CD4-positive, alpha-beta T cell treated with Interleukin-4 for 4 hours (primary cell): ENCODE results near the gene PRKACG.
"Not testable (repeated sequence)": the region's sequence is repeated elsewhere in the genome, so short reads cannot be mapped to it uniquely, and the experiment has no call there.

Experiments
- DNase-seq: peaks from one replicate; pipeline ENCODE4 v3.0.0-alpha.2; 2020

Gene PRKACG

DNA sequence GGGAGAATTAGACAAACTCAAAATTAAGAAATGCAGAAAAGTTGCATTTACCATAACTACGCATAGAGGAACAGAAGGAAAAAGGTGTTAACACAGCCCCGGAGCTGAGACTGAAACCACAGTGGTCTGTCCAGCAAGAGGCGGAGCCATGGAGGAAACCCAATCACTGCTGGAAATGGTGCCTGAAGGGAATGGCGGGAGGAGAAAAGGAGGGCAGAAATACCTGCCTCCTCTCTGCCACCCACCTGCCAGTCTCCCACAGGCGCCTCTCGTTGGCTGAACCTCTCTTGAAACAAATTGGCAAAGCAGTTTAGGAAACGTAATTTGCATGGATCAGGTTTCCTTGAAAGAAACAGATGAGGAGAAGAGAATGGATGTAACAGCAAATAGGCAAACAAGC, 9.7 kb upstream of the PRKACG start:
- no peak for DNase-seq

GRCh38 chr9:69020301-69021145, 6.6 kb upstream of the PRKACG start:
- DNase-seq = no peak

GRCh38 chr9:69019808-69020207, 5.9 kb upstream of the PRKACG start:
- peak; percentile 50 for DNase-seq

DNA sequence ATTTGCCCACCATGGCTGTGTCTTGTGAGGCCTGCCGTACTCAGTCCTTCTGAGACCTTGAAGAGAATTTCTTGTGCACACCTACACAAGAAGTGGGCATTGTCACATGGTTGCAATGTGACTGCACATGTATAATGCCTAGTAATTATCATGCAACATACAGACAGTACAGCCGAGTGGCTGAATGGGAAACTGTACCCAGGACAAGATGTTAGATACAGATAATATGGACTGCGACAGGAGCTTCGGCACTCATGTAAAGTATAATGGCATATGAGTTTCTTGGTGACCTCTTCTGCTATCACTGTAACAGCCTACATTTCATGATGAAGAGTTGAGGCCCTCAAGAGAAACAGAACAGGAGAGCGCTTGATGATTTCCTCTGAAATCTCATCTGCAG, 4.8 kb upstream of the PRKACG start:
- no peak for DNase-seq

DNA sequence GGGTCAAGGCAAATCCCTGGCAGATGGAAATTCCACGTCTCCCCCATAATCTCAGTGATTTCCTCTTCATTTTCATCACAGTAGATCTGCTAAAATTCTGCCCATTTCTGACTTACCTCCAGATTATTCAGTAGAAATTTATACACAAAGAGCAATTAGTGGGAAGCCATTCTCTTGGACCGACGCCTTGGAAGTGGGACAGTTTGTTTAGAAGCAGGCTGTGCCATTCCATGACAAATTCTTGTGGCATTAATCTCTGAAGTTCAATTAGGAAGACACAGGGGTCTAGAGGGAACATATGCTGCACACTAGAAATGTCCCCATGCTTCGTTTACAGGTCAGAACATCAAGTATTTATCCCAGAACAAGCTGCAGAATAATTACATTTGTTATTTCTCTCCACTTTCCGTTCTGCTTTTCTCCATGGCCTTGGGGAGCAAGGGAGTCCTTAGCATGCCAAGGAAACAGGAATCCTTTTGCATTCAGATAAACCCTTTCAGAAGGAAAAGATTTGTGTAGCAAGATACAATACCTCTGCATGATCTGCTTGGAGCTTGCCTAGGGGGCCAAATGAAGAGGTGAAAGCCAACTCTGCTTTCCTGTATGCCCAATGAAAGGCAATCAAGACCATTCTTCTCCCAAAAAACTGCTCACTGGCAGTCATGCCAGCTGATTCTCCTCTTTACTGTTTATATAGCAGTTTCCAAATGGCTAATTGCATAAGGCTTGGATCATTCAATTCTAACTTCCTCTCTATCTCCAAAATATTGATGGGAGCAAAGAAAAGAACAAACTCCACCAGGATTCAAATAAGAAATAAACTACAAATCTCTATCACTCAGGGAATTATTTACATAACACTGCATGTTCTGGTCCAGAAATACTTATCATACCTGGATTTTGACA, 2.5 kb upstream of the PRKACG start:
- no peak for DNase-seq

DNA sequence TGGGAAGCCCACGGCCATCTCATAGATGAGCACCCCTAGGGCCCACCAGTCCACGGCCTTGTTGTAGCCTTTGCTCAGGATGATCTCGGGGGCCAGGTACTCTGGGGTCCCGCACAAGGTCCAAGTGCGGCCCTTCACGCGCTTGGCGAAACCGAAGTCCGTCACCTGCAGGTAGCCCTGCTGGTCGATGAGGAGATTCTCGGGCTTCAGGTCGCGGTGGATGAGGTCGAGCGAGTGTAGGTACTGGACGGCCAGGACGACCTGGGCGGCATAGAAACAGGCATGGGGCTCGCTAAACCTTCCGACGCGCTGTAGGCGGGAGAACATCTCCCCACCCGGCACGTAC, 558 bp downstream of the PRKACG start:
- DNase-seq = no peak

DNA sequence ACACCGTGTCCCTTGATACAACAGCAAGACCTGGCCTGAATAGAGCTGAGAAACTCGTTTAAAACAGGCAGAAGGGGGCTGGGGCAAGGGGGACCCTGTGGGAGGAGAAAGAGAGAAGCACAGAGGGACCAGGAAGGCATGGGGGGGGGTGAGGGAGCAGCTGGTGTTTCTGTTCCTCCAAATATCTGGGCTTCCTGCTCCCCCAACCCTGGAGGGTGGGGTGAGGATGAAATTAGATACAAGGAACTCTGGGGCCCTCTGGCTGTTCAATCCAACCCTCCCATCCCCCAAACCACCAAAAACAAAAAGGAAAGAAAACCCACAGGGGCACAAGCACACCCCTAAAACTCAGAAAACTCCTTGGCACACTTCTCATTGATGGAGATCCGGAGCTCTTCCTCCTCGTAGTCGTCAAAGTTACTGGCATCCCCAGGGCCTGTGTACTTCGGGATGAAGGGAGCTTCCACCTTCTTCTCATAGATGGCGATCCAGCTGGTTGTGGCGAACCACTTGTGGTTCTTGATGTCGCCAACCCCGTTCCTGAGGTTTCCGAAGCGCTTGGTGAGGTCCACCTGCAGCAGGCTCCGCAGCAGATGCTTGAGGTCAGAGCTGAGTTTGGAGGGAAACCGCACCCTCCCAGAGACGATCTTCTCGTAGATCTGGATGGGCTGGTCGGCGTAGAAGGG, 1.1 kb downstream of the PRKACG start:
- no peak for DNase-seq

DNA sequence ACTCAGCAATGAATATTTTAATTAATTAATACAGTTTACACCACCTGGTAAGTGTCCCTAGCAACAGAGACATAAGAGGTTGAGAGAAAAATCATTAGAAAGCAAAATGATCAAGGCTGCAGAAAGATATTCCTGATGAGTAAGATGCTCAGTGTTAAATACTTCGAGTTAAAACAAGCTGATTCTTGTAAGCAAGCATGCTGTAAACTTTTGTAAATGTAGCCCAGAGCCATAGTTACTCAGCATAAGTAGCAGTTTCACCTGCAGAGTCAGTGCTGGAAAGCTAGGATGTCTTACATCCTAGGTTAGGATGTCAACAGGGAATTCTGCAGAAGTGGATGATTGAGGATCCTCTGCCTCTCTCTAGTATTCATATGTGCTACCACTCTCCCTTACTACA, 4.2 kb downstream of the PRKACG start:
- no peak for DNase-seq

GRCh38 chr9:69004836-69005235, 9.1 kb downstream of the PRKACG start:
- DNase-seq = no peak

DNA sequence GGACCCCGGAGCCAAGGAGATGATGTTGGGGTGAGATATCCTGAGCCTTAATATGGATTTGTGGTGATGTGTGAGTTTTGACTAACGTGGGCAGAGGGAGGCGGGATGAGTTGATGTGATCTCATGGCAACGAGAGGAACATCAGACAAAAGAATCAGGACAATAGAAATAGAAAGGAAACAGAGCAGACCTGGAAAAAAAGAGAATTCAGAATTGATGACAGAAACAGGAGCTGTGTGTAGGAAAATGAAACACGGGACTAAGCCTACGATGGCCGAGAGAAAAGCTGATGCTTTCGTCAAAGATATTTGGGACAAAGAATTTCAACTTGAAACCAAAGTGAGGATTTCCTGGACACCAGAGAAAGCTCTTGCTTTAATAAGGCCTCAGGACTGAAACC, 10.9 kb downstream of the PRKACG start:
- DNase-seq = no peak

- no peak for DNase-seq
Observed at GRCh38 chr9:69001921-69002320, 12.0 kb downstream of the PRKACG start.

DNA sequence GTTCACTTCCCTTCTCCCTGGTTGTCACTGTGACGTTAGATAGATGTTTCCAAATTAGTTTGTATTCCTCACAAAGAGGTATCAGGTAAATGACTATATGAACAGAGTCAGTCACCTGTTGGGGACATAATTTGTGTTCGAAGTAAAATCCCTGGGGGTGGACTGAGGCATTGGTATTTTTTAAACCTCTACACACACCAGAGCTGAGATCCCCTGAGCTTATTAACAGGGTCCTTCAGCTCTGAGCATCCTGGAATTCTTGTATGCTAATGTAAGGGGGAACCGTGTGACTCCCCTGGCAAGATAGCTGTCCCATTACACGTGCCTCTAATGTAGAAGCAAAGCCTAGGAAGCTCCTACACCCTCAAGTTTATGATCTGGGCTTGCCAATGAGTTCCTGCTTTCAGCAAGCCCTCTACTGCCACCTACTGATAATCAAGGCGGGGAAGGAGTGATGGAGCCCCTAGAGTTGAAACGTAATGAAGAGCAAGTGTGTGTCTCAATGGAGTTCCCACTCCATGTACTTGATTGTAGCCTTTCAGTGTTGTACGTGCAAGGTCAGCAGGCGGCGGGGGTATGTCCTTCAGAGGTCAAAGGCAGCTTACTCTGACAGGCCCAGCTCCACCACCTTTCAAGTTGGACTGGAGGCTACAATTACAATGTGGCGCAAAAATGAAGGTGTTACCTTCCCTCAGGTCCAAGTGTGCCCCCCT, 14.4 kb downstream of the PRKACG start:
- peak; percentile 74 for DNase-seq

DNA sequence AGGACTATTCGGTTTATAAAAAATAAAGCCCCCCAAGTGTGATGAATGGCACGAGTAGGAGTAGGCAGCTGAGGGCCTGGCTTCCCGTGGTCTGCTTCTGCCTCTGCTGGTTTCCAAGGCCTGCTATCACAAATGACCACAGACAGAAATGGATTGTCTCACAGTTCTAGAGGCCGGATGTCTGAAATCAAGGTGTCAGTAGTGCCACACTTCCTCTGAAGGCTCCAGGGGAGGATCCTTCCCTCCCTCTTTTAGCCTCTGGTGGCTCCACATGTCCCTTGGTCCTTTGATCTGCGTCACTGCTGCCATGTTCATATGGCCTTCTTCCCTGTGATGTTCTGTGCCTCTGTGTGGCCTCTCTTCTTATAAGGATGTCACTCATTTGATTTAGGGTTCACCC, 15.1 kb downstream of the PRKACG start:
- DNase-seq = no peak

DNA sequence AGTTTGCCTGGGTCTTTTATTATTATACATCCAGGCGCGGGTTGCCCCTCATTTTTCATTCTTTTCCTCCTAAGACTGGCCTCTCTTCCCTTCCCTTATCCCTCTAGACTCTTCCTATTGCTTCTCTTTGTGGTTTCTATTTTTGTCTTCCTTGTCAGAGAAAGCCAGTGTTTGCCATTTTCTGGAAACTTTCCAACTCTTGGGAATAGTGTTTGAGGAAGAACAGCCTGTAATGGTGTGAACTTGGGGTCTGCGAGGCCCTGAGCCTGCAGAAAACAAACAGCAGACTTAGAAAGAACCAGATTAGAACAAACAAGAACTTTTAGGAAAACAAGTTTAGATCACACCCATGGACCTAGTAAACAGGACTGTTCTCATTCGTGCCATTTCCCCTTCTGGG, 15.5 kb downstream of the PRKACG start:
- no peak for DNase-seq

DNA sequence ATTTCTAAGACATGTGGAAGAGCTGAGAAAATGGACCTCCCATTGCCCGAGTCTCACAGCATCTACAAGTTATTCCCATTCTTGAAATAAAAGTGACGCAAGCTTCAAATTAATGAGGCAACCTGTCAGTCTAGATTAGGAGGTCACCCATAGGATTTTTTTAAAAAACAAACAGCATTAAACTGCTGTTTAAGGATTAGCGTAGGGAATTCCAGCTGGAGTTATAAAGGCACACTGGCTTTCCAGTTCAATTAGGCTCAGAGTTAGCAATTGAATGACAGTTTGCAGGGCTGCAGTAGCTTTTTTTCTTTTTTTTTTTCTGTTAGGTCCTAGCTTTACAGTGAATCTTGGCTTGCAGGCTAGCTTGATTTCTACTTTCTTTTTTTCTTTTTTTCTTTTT, 16.2 kb downstream of the PRKACG start:
- DNase-seq = no peak

DNA sequence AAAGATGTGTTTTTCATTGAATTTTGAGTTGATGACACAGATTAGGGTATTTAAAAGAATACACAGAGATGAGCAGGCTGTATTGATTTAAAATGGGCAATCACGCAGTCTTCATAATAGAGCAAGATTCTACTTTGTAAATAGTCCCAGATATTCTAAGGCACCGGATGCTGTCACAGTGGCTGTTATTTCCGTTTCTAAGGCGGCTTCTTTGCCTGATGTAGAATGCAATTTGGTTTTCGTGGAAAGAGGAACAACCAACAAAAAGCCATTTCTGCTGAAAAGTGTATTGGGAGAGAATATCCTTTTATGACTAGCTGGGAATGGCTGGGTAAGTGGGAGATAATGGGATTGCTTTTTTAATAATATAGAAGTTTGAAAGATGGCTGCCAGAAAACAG, 17.5 kb downstream of the PRKACG start:
- no peak for DNase-seq

DNA sequence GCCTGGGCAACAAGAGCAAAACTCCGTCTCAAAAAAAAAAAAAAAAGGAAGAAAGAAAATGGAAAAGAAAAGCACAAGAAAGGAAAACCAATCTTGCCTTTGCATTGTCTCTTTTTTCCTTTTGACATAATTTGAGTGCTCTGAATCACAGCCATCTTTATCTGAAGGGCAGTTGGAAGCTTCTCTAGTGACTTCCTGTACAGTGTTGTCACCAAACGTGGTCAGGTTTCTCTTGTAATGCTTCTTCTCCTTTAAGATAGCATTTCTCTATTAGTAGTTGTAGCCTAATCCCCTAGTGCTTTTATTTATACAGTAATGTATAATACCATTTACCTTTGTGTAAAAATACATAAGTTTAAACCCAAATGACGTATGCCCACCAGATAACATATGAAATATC, 18.1 kb downstream of the PRKACG start:
- DNase-seq = no peak

- DNase-seq = no peak
Observed at GRCh38 chr9:68991457-68991856, 22.5 kb downstream of the PRKACG start.

GRCh38 chr9:68986949-68987348, 27.0 kb downstream of the PRKACG start:
- DNase-seq = not testable (repeated sequence)

DNA sequence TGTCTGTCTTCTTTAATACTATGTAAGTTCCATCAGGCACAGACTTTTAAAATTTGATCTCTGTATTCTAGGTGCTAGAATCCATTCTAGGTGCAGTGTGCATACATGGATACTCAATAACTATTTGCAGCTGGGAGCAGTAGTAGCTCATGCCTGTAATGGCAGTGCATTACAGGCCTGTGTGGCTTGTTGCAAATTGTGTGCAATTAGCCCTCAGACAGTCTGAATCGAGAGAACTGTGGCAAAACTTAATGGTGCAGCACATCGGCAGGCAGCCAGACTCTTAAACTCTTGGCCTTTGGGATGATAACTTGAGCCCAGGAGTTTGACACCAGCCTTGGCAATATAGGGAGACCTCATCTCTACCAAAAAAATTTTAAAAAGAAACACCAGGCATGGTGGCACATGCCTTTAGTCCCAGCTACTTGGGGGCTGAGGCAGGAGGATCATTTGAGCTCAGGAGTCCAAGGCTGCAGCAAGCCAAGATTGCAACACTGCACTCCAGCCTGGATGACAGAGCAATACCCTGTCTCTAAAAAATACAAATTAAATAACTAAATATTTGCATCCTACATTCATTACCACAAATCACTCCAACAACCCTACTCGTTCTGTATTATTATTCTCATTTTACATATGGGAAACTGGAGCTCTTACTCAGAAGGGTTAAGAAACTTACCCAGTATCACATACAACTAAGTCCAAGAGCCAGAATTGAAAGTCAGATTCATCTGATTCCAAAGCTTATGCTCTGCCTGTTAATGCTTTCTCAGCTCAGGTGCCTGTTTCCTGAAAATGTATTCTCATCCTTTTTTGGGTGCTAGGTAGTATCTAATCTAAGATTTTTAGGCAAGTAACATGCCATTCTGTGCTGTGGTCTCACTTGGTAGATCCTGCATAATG, 30.1 kb downstream of the PRKACG start:
- DNase-seq = no peak

- DNase-seq = no peak
Observed at GRCh38 chr9:68983008-68983411, 30.9 kb downstream of the PRKACG start.

GRCh38 chr9:68981789-68982188, 32.1 kb downstream of the PRKACG start:
- no peak for DNase-seq
